Adipocyte (in vitro differentiated cells): ENCODE measurements around the gene PLCL2.
A peak's percentile ranks its signal among the peaks of the same experiment; 100 is the strongest.

Experiments
- DNase-seq: peaks from one replicate; pipeline ENCODE4 v3.0.0-alpha.2; 2015; ENCODE audit warnings: low read depth
- H3K27me3 ChIP-seq: replicated peaks from 2 replicates; pipeline ENCODE4 v1.7.0; 2013; ENCODE audit warnings: mild to moderate bottlenecking, low read length, moderate library complexity; ENCODE audit not compliant: control insufficient read depth, insufficient read depth
- H3K36me3 ChIP-seq: 2 replicates; pipeline ENCODE4 v1.7.0; 2013; ENCODE audit warnings: low read length, mild to moderate bottlenecking, moderate library complexity; ENCODE audit not compliant: control insufficient read depth, insufficient read depth, severe bottlenecking
- H3K4me1 ChIP-seq: 2 replicates; pipeline ENCODE4 v1.7.0; 2013; ENCODE audit warnings: mild to moderate bottlenecking, low read length, moderate library complexity; ENCODE audit not compliant: control insufficient read depth, insufficient read depth
- H3K4me3 ChIP-seq: 2 replicates; pipeline ENCODE4 v1.7.0; 2013; ENCODE audit warnings: mild to moderate bottlenecking, low read length, moderate library complexity
- H3K9ac ChIP-seq: 2 replicates; pipeline ENCODE4 v1.7.0; 2013; ENCODE audit warnings: mild to moderate bottlenecking, low read length, moderate library complexity
- H3K9me3 ChIP-seq: 2 replicates; pipeline ENCODE4 v1.7.0; 2013; ENCODE audit warnings: mild to moderate bottlenecking, low read length, moderate library complexity; ENCODE audit not compliant: control insufficient read depth

Gene PLCL2

GRCh38 chr3:16844791-16845190 lies 40.0 kb upstream of the PLCL2 start:
- Histone ChIP-seq H3K36me3 (no peaks in the 10 kb centered on the region), H3K4me1 (peaks cover 13% of the 10 kb centered on the region), H3K4me3 (no peak overlapping the region), H3K27me3 (no peaks in the 10 kb centered on the region), H3K9ac (no peak overlapping the region), H3K9me3 (no peaks in the 10 kb centered on the region)
- peak; percentile 64 for DNase-seq

DNA sequence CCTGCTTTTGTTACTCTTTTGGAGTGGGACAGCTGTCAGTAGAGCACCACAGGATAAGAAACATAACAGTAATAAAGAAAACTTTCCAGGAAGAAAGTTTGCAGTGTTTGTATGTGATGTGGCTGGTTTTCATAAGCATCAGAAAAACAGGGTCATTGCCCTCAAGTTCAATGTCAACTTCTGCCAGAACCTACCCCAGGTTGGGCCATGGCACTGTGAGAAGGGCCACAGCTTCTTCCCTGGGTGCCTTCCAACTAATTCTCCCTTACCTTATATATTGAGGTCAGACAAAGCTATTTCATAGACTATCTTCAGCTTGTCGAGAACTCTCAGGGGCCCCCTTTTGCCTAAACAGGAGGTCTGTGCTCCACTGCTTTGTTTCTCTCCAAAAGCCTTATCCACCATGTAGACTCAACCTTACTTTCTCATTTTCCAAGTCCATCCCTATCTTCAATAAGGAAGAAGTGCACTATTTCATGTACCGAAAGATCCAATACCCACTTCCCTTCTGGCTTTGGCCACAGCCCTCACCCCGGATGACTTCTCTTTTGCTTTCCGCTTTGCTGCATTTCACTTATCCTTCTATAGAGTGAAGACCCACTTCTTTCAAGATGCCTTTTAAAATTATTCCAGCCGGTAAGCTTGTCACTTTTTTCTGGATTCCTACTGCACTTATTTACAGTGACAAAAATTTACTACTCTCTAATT lies 38.2 kb upstream of the PLCL2 start:
- H3K4me3 ChIP-seq = no peak overlapping the region
- H3K9me3 ChIP-seq = no peaks in the 10 kb centered on the region
- no peak overlapping the region for H3K9ac ChIP-seq
- DNase-seq = no peak
- no peaks in the 10 kb centered on the region for H3K36me3 ChIP-seq
- H3K4me1 ChIP-seq = peaks cover 16% of the 10 kb centered on the region
- no peaks in the 10 kb centered on the region for H3K27me3 ChIP-seq

DNA sequence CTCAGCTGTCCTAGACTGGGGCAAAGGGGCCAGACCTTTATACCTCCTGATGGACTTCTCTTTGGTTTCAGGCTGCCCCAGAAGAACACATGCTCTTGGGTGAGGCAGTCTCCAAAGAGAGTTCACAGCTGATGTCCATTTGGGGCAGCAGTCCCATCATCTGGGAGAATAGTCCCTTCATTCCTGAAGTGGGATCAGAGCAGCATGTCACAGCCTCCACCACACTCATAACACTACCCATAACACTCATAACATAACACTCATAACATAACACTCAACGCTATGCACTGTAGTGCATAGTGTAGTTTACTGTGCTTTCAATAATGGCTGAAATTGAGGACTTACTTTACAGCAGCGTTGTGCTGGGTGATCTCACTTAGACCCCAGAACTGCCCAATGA lies 36.7 kb upstream of the PLCL2 start:
- Histone ChIP-seq H3K4me3 (no peak overlapping the region), H3K27me3 (no peaks in the 10 kb centered on the region), H3K4me1 (peaks cover 16% of the 10 kb centered on the region), H3K9ac (no peak overlapping the region), H3K36me3 (no peaks in the 10 kb centered on the region), H3K9me3 (no peaks in the 10 kb centered on the region)
- DNase-seq = no peak

DNA sequence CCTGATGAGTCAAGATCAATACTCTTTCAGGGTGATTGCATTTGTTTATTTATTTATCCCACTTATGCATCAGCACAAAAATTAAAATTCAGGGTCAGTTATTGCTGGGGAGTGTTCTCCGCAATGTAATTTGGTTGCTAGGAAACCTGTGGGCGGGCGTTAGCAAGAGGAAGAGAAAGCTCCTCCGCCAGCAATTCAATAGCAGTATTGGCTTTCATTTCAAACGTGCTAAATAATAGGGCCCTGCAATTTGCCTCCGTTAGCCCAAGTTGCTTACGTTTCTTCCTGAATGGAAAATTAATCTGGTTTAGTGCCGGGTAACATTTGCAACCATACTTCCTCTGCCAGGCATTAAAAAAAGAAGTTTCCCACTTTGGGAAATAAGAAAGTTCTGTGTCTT lies 35.5 kb upstream of the PLCL2 start:
- no peaks in the 10 kb centered on the region for H3K36me3 ChIP-seq
- peak; percentile 65 for DNase-seq
- peaks cover 16% of the 10 kb centered on the region for H3K4me1 ChIP-seq
- H3K27me3 ChIP-seq = no peaks in the 10 kb centered on the region
- H3K9ac ChIP-seq = no peak overlapping the region
- peak overlapping the region; percentile 63 for H3K4me3 ChIP-seq
- no peaks in the 10 kb centered on the region for H3K9me3 ChIP-seq

DNA sequence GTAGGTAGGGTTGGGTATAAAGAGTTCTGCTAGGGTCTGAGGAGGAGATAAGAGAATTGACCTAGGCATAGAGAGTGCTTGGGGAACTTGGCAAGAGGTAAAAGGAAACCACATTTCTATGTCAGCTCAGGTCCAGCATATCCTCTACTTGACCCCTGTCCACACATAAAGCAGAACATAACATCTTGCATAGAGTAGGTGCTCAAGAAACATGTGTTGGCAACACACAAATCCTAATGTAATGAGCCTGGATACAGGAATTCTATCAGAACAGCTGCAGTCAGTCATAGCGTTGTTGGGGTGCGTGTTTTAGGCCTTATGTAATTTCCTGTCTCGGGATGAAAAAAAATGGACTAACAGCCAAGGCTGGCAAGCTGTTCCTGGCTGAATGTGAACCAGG lies 35.0 kb upstream of the PLCL2 start:
- Histone ChIP-seq H3K4me3 (peak overlapping the region; percentile 63), H3K9me3 (no peaks in the 10 kb centered on the region), H3K4me1 (peaks cover 12% of the 10 kb centered on the region), H3K27me3 (no peaks in the 10 kb centered on the region), H3K9ac (no peak overlapping the region), H3K36me3 (no peaks in the 10 kb centered on the region)
- peak; percentile 31 for DNase-seq

DNA sequence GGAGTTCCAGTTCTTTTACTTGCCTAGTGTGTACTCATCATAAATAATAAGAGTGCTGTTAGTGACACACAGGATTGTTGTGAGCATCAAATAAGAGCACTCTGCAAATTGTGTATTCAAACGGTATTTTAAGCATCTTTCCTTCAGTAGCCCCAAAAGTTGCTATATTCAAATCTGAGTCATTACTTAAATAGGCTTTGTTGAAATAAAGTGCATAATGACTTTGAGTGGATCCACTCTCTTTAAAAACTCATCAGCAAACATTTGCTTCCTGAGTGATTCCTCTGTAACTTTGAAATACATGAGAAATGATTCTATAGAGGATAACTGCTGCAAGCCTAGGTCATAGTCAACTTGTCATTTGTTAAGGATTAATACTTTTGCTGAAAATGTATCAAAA lies 29.3 kb upstream of the PLCL2 start:
- Histone ChIP-seq H3K4me1 (no peaks in the 10 kb centered on the region), H3K27me3 (no peaks in the 10 kb centered on the region), H3K9me3 (no peaks in the 10 kb centered on the region), H3K9ac (no peak overlapping the region), H3K4me3 (no peak overlapping the region), H3K36me3 (no peaks in the 10 kb centered on the region)
- no peak for DNase-seq

- Histone ChIP-seq H3K36me3 (no peaks in the 10 kb centered on the region), H3K9me3 (no peaks in the 10 kb centered on the region), H3K4me3 (no peak overlapping the region), H3K27me3 (no peaks in the 10 kb centered on the region), H3K9ac (no peak overlapping the region), H3K4me1 (peaks cover 11% of the 10 kb centered on the region)
- no peak for DNase-seq
Measured at GRCh38 chr3:16860234-16860633, 24.5 kb upstream of the PLCL2 start.

- Histone ChIP-seq H3K9me3 (no peaks in the 10 kb centered on the region), H3K27me3 (no peaks in the 10 kb centered on the region), H3K4me1 (peaks cover 20% of the 10 kb centered on the region), H3K4me3 (no peak overlapping the region), H3K9ac (no peak overlapping the region), H3K36me3 (no peaks in the 10 kb centered on the region)
- no peak for DNase-seq
Measured at GRCh38 chr3:16861432-16861831, 23.3 kb upstream of the PLCL2 start.

DNA sequence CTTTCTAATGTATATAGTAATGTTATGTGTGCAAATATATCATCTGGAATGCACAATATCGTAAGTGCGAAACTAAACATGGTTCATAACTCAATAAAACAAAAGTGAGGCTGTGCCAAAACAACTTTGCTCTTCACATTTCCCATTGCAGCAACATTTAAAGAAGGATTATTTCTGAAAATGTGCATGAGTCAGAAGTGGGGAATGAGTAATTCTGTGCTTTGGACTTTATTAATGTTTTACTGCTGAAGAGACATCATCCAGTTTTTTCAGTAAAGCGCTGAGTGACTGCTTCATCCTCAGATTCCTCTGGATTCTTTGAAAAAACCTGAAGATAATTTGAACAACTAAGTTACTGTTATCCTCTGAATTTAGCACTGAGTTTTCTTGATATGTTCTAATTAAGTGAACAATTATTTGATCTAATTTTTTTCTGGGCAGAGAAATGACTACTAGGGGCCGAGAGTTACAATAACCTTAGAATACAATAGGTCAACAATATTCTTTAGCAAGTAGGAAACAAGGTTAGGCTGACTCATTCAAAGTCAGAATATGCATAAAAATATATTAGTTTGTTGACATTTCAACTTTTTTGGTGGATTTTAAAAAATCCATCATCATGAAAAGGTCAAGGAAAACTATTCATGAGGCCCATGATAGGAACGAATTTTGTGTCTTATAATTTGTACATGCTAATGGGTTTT lies 20.0 kb upstream of the PLCL2 start:
- peak; percentile 74 for DNase-seq
- no peaks in the 10 kb centered on the region for H3K9me3 ChIP-seq
- peaks cover 27% of the 10 kb centered on the region for H3K4me1 ChIP-seq
- H3K4me3 ChIP-seq = peak overlapping the region; percentile 28
- no peaks in the 10 kb centered on the region for H3K36me3 ChIP-seq
- no peaks in the 10 kb centered on the region for H3K27me3 ChIP-seq
- H3K9ac ChIP-seq = no peak overlapping the region

DNA sequence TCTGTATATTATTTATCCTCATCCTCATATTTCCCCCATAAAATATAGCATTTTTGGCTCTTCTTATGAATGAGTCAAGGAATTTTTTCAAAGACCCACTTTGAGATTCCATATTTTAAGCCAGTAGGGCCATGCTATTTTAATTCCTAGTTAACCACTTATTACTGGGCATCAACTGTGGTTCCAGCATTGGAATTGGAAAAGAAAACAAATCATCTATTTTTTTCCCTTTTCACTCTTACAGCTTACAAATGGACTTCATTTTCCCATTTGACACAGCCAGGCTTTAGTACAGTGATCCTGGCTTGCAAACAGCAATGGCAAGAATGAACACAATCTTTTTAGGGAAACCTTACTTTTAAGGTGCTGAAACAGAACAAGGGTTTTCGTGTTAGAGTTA lies 19.4 kb upstream of the PLCL2 start:
- Histone ChIP-seq H3K9me3 (no peaks in the 10 kb centered on the region), H3K9ac (no peak overlapping the region), H3K27me3 (no peaks in the 10 kb centered on the region), H3K36me3 (no peaks in the 10 kb centered on the region), H3K4me3 (no peak overlapping the region), H3K4me1 (peaks cover 27% of the 10 kb centered on the region)
- no peak for DNase-seq

GRCh38 chr3:16866571-16866970 lies 18.2 kb upstream of the PLCL2 start:
- Histone ChIP-seq H3K36me3 (no peaks in the 10 kb centered on the region), H3K4me3 (no peak overlapping the region), H3K9ac (no peak overlapping the region), H3K27me3 (no peaks in the 10 kb centered on the region), H3K4me1 (peaks cover 27% of the 10 kb centered on the region), H3K9me3 (no peaks in the 10 kb centered on the region)
- peak; percentile 23 for DNase-seq
